Right lobe of liver (tissue), 6 donors: ENCODE measurements around the gene CST9. TPM values are rescaled to one million over a fixed set of nuclear protein-coding genes. Genes with fewer than 3 reads are reported as not detected.

ENCODE experiments used
- ATAC-seq, 4 donors: fragments of 200-7000 bp; cut with Tn5 transposase; one replicate each; pipeline ENCODE4 v1.9.1; 2020; ENCODE audit warnings: mild to moderate bottlenecking in 4 of 4, moderate library complexity in 4 of 4
- DNase-seq, 3 donors: peaks; one replicate each; pipeline ENCODE4 v3.0.0-alpha.2; 2020
- H3K27ac ChIP-seq, 3 donors: fragments of 200-600 bp; one replicate each; pipeline ENCODE4 v1.8.0; 2022
- H3K27me3 ChIP-seq, 2 donors: fragments of 200-600 bp; one replicate each; pipeline ENCODE4 v1.8.0; 2022
- H3K36me3 ChIP-seq, 4 donors: fragments of 200-600 bp; sonication (generic) in 1 of 4; one replicate each; pipeline versions ENCODE4 v1.5.1 to v1.8.0; 2017 to 2022; ENCODE audit warnings: control low read depth in 1 of 4
- H3K4me1 ChIP-seq, 4 donors: fragments of 200-600 bp; sonication (generic) in 1 of 4; one replicate each; pipeline versions ENCODE4 v1.5.1 to v1.8.0; 2017 to 2022; ENCODE audit warnings: control low read depth in 1 of 4
- H3K4me3 ChIP-seq, 3 donors: fragments of 200-600 bp; one replicate each; pipeline ENCODE4 v1.8.0; 2022
- H3K9me3 ChIP-seq, 4 donors: fragments of 200-600 bp; sonication (generic) in 1 of 4; one replicate each; pipeline versions ENCODE4 v1.5.1 to v1.8.0; 2017 to 2022; ENCODE audit warnings: control low read depth in 1 of 4
- POLR2A ChIP-seq: fragments of 450-650 bp; IDR thresholded peaks from one replicate; pipeline ENCODE4 v1.6.1; 2017; ENCODE audit warnings: antibody characterized with exemption, mild to moderate bottlenecking
- WGBS: methylation state at CpG from one replicate; pipeline ENCODE4 v1.1.6; 2018; ENCODE audit warnings: low coverage, low lambda C conversion rate; ENCODE audit not compliant: insufficient coverage; ENCODE audit errors: missing lambda C conversion rate; 5-methylcytosine and 5-hydroxymethylcytosine counted together
- intact Hi-C, 2 donors: fragments of 100-400 bp; cut with DNase I; formaldehyde crosslinking; loops; one replicate each; pipeline versions ENCODE4 v1.11.2 to v1.14.1; 2022
- total RNA-seq, 6 experiments: library from RNA; depleted of rRNA in 2 of 6; stranded (reverse); fragments of >200 nt in 2 of 6; fragmentation: NEBNext Ultra II Directional in 3 of 6; extraction: Animal tissue kit (Norgen Biotek cat#: 25700) in 3 of 6; gene quantifications; one replicate each; pipeline versions ENCODE4 v1.1.0 to v1.2.4, GENCODE V29; 2016 to 2023
- TF ChIP-seq, protein P1 (sequence below), 4 donors: fragments of 200-600 bp in 3 of 4; fragments of 450-650 bp in 1 of 4; IDR thresholded peaks; one replicate each; pipeline versions ENCODE4 v1.5.1 to v1.8.0; 2016 to 2022; ENCODE audit warnings: antibody characterized with exemption in 4 of 4, mild to moderate bottlenecking in 2 of 4
- donor health status: DM: no; HTN: yes; CAD: no.
- donor health status: DM: no; HTN: no; CAD: no.
- donor health status: DM: no; HTN: no; CAD: no.
- donor health status: DM: no; HTN: yes; CAD: no.
- donor health status: DM: no; HTN: yes; CAD: no.

CST9 gene
- total RNA-seq, 6 experiments from 2014 or later = not detected

DNA sequence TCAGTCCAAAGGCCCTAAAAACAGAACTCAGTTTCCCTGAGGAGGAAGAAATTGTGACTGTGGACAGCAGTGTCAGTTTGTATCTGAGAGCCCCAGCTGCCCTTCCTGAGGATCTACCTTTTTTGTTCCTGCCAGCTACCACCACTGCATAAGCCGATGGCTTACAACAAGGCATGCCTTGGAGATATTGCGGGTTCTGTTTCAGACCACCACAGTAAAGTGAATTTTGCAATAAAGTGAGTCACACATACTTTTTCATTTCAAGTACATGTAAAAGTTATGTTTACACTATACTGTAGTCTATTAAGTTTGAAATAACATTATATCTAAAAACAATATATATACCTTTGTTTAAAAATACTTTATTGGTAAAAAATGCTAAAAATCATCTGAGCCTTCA lies 41.6 kb upstream of the CST9 start:
- Histone ChIP-seq H3K9me3 (no peaks in the 10 kb centered on the region), H3K36me3 (no peaks in the 10 kb centered on the region), H3K4me3 (no peak overlapping the region), H3K27ac (no peak overlapping the region), H3K4me1 (no peaks in the 10 kb centered on the region), H3K27me3 (no peaks in the 10 kb centered on the region)
- WGBS = 76% methylated on average over 2 of the region's 2 CpGs
- DNase-seq (no peak), ATAC-seq (no peak)
- TF ChIP-seq, protein P1, sequence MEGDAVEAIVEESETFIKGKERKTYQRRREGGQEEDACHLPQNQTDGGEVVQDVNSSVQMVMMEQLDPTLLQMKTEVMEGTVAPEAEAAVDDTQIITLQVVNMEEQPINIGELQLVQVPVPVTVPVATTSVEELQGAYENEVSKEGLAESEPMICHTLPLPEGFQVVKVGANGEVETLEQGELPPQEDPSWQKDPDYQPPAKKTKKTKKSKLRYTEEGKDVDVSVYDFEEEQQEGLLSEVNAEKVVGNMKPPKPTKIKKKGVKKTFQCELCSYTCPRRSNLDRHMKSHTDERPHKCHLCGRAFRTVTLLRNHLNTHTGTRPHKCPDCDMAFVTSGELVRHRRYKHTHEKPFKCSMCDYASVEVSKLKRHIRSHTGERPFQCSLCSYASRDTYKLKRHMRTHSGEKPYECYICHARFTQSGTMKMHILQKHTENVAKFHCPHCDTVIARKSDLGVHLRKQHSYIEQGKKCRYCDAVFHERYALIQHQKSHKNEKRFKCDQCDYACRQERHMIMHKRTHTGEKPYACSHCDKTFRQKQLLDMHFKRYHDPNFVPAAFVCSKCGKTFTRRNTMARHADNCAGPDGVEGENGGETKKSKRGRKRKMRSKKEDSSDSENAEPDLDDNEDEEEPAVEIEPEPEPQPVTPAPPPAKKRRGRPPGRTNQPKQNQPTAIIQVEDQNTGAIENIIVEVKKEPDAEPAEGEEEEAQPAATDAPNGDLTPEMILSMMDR (IDR thresholded peaks at IDR 0.05) = no peak
- no peak for TF ChIP-seq POLR2A
- intact Hi-C loops = no loop called here

DNA sequence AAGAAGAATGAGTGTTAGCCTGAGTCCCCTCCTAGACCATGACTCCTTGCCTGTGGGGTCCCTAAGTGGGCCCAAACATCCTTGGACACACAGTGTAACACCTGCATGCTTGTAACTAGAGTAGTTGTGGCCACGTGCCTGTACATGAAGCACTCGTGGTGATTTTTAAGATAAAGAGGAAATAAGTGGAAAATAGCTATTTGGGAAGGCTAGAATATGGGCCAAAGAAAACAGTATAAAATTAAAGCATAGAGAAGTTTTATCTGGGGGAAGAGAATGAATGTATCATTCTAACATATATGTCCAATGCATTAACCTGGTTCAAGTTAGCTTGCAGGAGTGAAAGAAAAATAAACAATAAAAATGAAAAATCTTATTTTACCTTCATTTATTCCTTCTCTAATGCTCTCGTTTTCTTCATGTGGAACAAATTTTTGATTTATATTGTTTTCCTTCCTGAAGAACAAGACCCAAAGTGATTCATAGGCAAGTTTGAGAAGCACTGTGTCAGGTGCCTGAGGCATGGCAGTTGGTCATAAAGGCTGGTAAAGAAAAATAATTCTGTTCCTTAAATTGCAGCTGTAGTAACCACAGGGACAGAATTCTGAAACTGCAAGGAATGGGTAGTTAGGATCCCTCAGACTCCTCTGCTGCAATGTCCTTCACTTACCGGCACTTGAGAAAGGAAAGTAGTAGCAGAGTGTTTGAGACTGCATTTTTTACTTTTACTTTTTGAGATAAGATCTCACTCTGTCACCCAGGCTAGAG lies 40.6 kb upstream of the CST9 start:
- ATAC-seq = no peak
- intact Hi-C loops = no loop called here
- WGBS = 38% methylated on average over 4 of the region's 4 CpGs

DNA sequence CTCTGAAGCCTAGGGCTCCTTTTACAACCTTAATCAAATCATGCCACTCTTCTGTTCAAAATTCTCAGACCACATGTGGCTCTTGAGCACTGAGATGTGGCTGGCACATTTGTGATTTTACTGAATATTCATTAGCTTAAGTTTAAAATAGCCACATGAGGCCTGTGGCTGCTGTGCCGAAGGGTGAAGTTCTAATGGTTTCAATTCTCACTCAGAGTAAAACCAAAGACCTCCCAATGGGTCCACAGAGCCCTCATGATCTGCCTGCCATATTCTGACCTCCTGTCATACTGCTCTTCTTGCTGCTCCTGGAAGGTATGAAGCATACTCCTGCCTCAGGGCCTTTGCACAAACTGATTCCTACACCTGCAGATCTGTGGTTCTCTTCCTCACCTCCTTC lies 39.9 kb upstream of the CST9 start:
- no peak overlapping the region for H3K27ac ChIP-seq
- no peaks in the 10 kb centered on the region for H3K4me1 ChIP-seq
- no peak overlapping the region for H3K4me3 ChIP-seq
- WGBS = 71% methylated on average over 1 of the region's 1 CpG
- TF ChIP-seq, protein P1 (IDR thresholded peaks at IDR 0.05) = no peak
- DNase-seq (no peak), ATAC-seq (no peak)
- no peaks in the 10 kb centered on the region for H3K9me3 ChIP-seq
- intact Hi-C loops = no loop called here
- H3K27me3 ChIP-seq = no peaks in the 10 kb centered on the region
- no peaks in the 10 kb centered on the region for H3K36me3 ChIP-seq

More for the DNA sequence above, 40.6 kb upstream of the CST9 start:
- no peak overlapping the region for H3K27ac ChIP-seq
- H3K4me3 ChIP-seq = no peak overlapping the region
- no peaks in the 10 kb centered on the region for H3K9me3 ChIP-seq
- H3K27me3 ChIP-seq = no peaks in the 10 kb centered on the region
- DNase-seq = no peak
- H3K4me1 ChIP-seq = no peaks in the 10 kb centered on the region
- TF ChIP-seq, protein P1 (IDR thresholded peaks at IDR 0.05) = no peak
- no peak for TF ChIP-seq POLR2A
- H3K36me3 ChIP-seq = no peaks in the 10 kb centered on the region

DNA sequence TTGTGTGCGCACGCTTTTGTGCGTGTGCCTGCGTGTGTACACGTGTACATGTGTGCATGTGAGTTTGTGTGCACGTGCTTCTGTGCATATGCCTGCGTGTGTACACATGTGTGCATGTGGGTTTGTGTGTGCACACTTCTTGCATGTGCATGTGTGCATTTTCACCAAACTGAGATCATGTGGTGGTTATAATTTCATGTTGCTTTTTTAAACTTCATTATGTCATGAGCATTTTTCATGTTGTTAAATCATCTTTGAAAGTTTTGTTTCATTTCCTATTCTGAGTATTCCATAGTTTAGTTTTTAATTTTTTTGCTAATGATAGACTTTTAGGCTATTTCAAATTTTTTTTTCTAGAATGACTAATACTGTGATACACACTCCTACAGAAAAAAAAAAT lies 38.4 kb upstream of the CST9 start:
- no peak for DNase-seq
- H3K9me3 ChIP-seq = no peaks in the 10 kb centered on the region
- 83% methylated on average over 7 of the region's 7 CpGs for WGBS
- no peak overlapping the region for H3K4me3 ChIP-seq
- no peak overlapping the region for H3K27ac ChIP-seq
- no peaks in the 10 kb centered on the region for H3K4me1 ChIP-seq
- ATAC-seq = no peak
- intact Hi-C loops = no loop called here
- no peaks in the 10 kb centered on the region for H3K27me3 ChIP-seq
- H3K36me3 ChIP-seq = no peaks in the 10 kb centered on the region
- no peak for TF ChIP-seq POLR2A
- TF ChIP-seq, protein P1 (IDR thresholded peaks at IDR 0.05) = no peak
